A549 (cell line): ENCODE results near the gene RFESD.

Experiments used
- CTCF ChIP-seq: fragments of >200 bp; sonication (Bioruptor Twin); formaldehyde crosslinking; IDR thresholded peaks from 3 replicates; pipeline ENCODE4 v1.5.1; 2016
- ESRRA ChIP-seq: fragments of 150-350 bp; IDR thresholded peaks from 2 replicates; pipeline ENCODE4 v1.6.1; 2014; ENCODE audit warnings: mild to moderate bottlenecking, low read length, borderline replicate concordance
- MAX ChIP-seq: IDR thresholded peaks from 2 replicates; pipeline ENCODE4 v1.6.1; 2012
- NR3C1 ChIP-seq: fragments of >200 bp; sonication (Bioruptor Twin); formaldehyde crosslinking; IDR thresholded peaks from 3 replicates; pipeline ENCODE4 v1.6.1; 2017
- POLR2AphosphoS2 ChIP-seq: conservative IDR thresholded peaks from 2 replicates; pipeline ENCODE4 v1.6.1; 2012; ENCODE audit warnings: low read length, improper control_type of control experiment, inconsistent platforms

- TF ChIP-seq MAX = no peak
- no peak for TF ChIP-seq CTCF
- no peak for TF ChIP-seq ESRRA
- TF ChIP-seq NR3C1 = no peak
- TF ChIP-seq POLR2AphosphoS2 = no peak
Observed at GRCh38 chr5:95655575-95655974, 9.0 kb downstream of the RFESD start.
